HepG2 (cell line): Measurements from ENCODE around the gene CBL.

Experiments
- CEBPB ChIP-seq: IDR thresholded peaks from 2 replicates; pipeline ENCODE4 v1.6.1; 2011; ENCODE audit warnings: low read depth, low read length, improper control_type of control experiment, borderline replicate concordance
- ELF3 ChIP-seq: IDR thresholded peaks from 2 replicates; pipeline ENCODE4 v1.6.1; 2016; ENCODE audit warnings: missing genetic modification reagents, missing compliant biosample characterization
- NR2F6 ChIP-seq, 2 experiments: IDR thresholded peaks; 2 replicates each; pipeline ENCODE4 v1.6.1; 2016; ENCODE audit warnings: antibody characterized with exemption in 1 of 2, mild to moderate bottlenecking in 1 of 2
- PBX3 ChIP-seq: sonication (generic); formaldehyde crosslinking; IDR thresholded peaks from 2 replicates; pipeline ENCODE4 v1.8.1; 2023; ENCODE audit warnings: missing genetic modification reagents, inconsistent platforms, borderline replicate concordance
- POLR2A ChIP-seq, 2 experiments: IDR thresholded peaks; 2 replicates each; pipeline ENCODE4 v1.6.1; 2011; ENCODE audit warnings: low read depth in 2 of 2, low read length in 2 of 2, mild to moderate bottlenecking in 1 of 2, moderate library complexity in 1 of 2; ENCODE audit not compliant: insufficient read depth in 1 of 2
- TAF1 ChIP-seq: sonication (generic); formaldehyde crosslinking; IDR thresholded peaks from 2 replicates; pipeline ENCODE4 v1.4.0; 2020; ENCODE audit warnings: missing genetic modification reagents
- ZEB1 ChIP-seq: IDR thresholded peaks from 2 replicates; pipeline ENCODE4 v1.6.1; 2012; ENCODE audit warnings: mild to moderate bottlenecking, low read depth, inconsistent platforms; ENCODE audit not compliant: insufficient replicate concordance
- ZNF296 ChIP-seq: sonication (generic); formaldehyde crosslinking; conservative IDR thresholded peaks from 2 replicates; pipeline ENCODE4 v1.5.0; 2020; ENCODE audit warnings: mild to moderate bottlenecking, missing genetic modification reagents
- TF ChIP-seq, protein P1 (sequence below): sonication (generic); formaldehyde crosslinking; IDR thresholded peaks from 2 replicates; pipeline ENCODE4 v1.4.0; 2020; ENCODE audit warnings: low read depth, mild to moderate bottlenecking, missing genetic modification reagents
- TF ChIP-seq, protein P2 (sequence below): sonication (generic); formaldehyde crosslinking; IDR thresholded peaks from 2 replicates; pipeline ENCODE4 v1.5.0; 2020; ENCODE audit warnings: mild to moderate bottlenecking, missing genetic modification reagents, moderate library complexity

GRCh38 chr11:119236891-119237290 is 30.8 kb downstream of the CBL start:
- no peak for TF ChIP-seq ELF3
- no peak for TF ChIP-seq ZEB1
- no peak for TF ChIP-seq TAF1 (CRISPR knock-in tag)
- no peak for TF ChIP-seq POLR2A (IDR thresholded peaks at IDR 0.05; ENCODE audit: insufficient read depth in 1 of 2, low read depth in 2 of 2, low read length in 2 of 2)
- no peak for TF ChIP-seq CEBPB
- no peak for TF ChIP-seq NR2F6 (IDR thresholded peaks at IDR 0.05)
- no peak for TF ChIP-seq NR2F6 (CRISPR knock-in tag; IDR thresholded peaks at IDR 0.05)
- TF ChIP-seq PBX3 = no peak
- TF ChIP-seq ZNF296 (CRISPR knock-in tag) = no peak
- TF ChIP-seq, protein P1, sequence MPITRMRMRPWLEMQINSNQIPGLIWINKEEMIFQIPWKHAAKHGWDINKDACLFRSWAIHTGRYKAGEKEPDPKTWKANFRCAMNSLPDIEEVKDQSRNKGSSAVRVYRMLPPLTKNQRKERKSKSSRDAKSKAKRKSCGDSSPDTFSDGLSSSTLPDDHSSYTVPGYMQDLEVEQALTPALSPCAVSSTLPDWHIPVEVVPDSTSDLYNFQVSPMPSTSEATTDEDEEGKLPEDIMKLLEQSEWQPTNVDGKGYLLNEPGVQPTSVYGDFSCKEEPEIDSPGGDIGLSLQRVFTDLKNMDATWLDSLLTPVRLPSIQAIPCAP (CRISPR knock-in tag) = no peak
- TF ChIP-seq, protein P2, sequence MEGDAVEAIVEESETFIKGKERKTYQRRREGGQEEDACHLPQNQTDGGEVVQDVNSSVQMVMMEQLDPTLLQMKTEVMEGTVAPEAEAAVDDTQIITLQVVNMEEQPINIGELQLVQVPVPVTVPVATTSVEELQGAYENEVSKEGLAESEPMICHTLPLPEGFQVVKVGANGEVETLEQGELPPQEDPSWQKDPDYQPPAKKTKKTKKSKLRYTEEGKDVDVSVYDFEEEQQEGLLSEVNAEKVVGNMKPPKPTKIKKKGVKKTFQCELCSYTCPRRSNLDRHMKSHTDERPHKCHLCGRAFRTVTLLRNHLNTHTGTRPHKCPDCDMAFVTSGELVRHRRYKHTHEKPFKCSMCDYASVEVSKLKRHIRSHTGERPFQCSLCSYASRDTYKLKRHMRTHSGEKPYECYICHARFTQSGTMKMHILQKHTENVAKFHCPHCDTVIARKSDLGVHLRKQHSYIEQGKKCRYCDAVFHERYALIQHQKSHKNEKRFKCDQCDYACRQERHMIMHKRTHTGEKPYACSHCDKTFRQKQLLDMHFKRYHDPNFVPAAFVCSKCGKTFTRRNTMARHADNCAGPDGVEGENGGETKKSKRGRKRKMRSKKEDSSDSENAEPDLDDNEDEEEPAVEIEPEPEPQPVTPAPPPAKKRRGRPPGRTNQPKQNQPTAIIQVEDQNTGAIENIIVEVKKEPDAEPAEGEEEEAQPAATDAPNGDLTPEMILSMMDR (CRISPR knock-in tag) = no peak
